GM18868 (cell line): ENCODE measurements around the gene ST3GAL2.
A peak's percentile ranks its signal among the peaks of the same experiment; 100 is the strongest.
"Not testable (repeated sequence)": the region's sequence is repeated elsewhere in the genome, so short reads cannot be mapped to it uniquely, and the experiment has no call there.

Experiments used
- ATAC-seq: cut with Tn5 transposase; IDR thresholded peaks from one replicate; pipeline ENCODE4 v1.9.1; 2021; ENCODE audit warnings: mild to moderate bottlenecking, moderate library complexity; ENCODE audit not compliant: unreplicated experiment

ST3GAL2 gene

GRCh38 chr16:70418274-70418992 is 20.5 kb downstream of the ST3GAL2 start:
- no peak for ATAC-seq

- no peak for ATAC-seq
Measured at GRCh38 chr16:70417661-70418060, 21.2 kb downstream of the ST3GAL2 start.

GRCh38 chr16:70416748-70417616 is 21.9 kb downstream of the ST3GAL2 start:
- ATAC-seq = peak; percentile 90

GRCh38 chr16:70413572-70413971 is 25.3 kb downstream of the ST3GAL2 start:
- not testable (repeated sequence) for ATAC-seq

GRCh38 chr16:70412385-70412784 is 26.5 kb downstream of the ST3GAL2 start:
- no peak for ATAC-seq

- no peak for ATAC-seq
Measured at GRCh38 chr16:70410734-70411133, 28.2 kb downstream of the ST3GAL2 start.

GRCh38 chr16:70407811-70408274 is 31.1 kb downstream of the ST3GAL2 start:
- ATAC-seq = no peak

- ATAC-seq = not testable (repeated sequence)
Measured at GRCh38 chr16:70406104-70406503, 32.8 kb downstream of the ST3GAL2 start.

- no peak for ATAC-seq
Measured at GRCh38 chr16:70402916-70403659, 35.8 kb downstream of the ST3GAL2 start.

- no peak for ATAC-seq
Measured at GRCh38 chr16:70399951-70400350, 38.9 kb downstream of the ST3GAL2 start.

- ATAC-seq = no peak
Measured at GRCh38 chr16:70399381-70399780, 39.5 kb downstream of the ST3GAL2 start.

GRCh38 chr16:70398177-70398743 is 40.6 kb downstream of the ST3GAL2 start:
- ATAC-seq = no peak

- no peak for ATAC-seq
Measured at GRCh38 chr16:70396246-70396904, 42.5 kb downstream of the ST3GAL2 start.

- peak; percentile 52 for ATAC-seq
Measured at GRCh38 chr16:70395345-70395901, 43.5 kb downstream of the ST3GAL2 start.

GRCh38 chr16:70394853-70395252 is 44.0 kb downstream of the ST3GAL2 start:
- ATAC-seq = no peak

- ATAC-seq = no peak
Measured at GRCh38 chr16:70393662-70394061, 45.2 kb downstream of the ST3GAL2 start.

GRCh38 chr16:70392606-70393005 is 46.3 kb downstream of the ST3GAL2 start:
- no peak for ATAC-seq

GRCh38 chr16:70391881-70392481 is 46.9 kb downstream of the ST3GAL2 start:
- no peak for ATAC-seq

- no peak for ATAC-seq
Measured at GRCh38 chr16:70391446-70391845, 47.5 kb downstream of the ST3GAL2 start.

- ATAC-seq = no peak
Measured at GRCh38 chr16:70390774-70391173, 48.1 kb downstream of the ST3GAL2 start.
